ENCODE data around the gene C1QTNF6.

Gene C1QTNF6

GRCh38 chr22:37186997-37187522, 987 bp downstream of the C1QTNF6 start:
- no peak for DNase-seq

- no peak for DNase-seq
These were observed 1.6 kb downstream of the C1QTNF6 start for GRCh38 chr22:37186228-37186996.

GRCh38 chr22:37185646-37186227, 2.3 kb downstream of the C1QTNF6 start:
- no peak for DNase-seq

GRCh38 chr22:37184816-37185541, 3.1 kb downstream of the C1QTNF6 start:
- DNase-seq: no peak

- DNase-seq: no peak
These were observed 3.7 kb downstream of the C1QTNF6 start for GRCh38 chr22:37184380-37184755.

- DNase-seq: no peak
These were observed 4.3 kb downstream of the C1QTNF6 start for GRCh38 chr22:37183432-37184379.

GRCh38 chr22:37182949-37183245, 5.2 kb downstream of the C1QTNF6 start:
- DNase-seq: no peak

- no peak for DNase-seq
These were observed 5.7 kb downstream of the C1QTNF6 start for GRCh38 chr22:37182101-37182948.

GRCh38 chr22:37181681-37182080, 6.4 kb downstream of the C1QTNF6 start:
- DNase-seq: no peak

GRCh38 chr22:37180531-37181231, 7.4 kb downstream of the C1QTNF6 start:
- no peak for DNase-seq

- DNase-seq: no peak
These were observed 8.2 kb downstream of the C1QTNF6 start for GRCh38 chr22:37179622-37180420.

GRCh38 chr22:37179126-37179470, 8.9 kb downstream of the C1QTNF6 start:
- no peak for DNase-seq

- DNase-seq: no peak
These were observed 9.5 kb downstream of the C1QTNF6 start for GRCh38 chr22:37178350-37179125.

- no peak for DNase-seq
These were observed 10.3 kb downstream of the C1QTNF6 start for GRCh38 chr22:37177755-37178154.

GRCh38 chr22:37177221-37177620, 10.8 kb downstream of the C1QTNF6 start:
- DNase-seq: no peak

- DNase-seq: no peak
These were observed 11.5 kb downstream of the C1QTNF6 start for GRCh38 chr22:37176464-37177061.

GRCh38 chr22:37175414-37176281, 12.4 kb downstream of the C1QTNF6 start:
- no peak for DNase-seq

GRCh38 chr22:37174964-37175363, 13.1 kb downstream of the C1QTNF6 start:
- DNase-seq: no peak
